IPS-11a (cell line): ENCODE data around the gene ZBTB16.

Experiments
- H3K4me3 ChIP-seq: one replicate; pipeline ENCODE4 v1.5.1; 2013; ENCODE audit warnings: low read depth, low read length, control low read depth

ZBTB16 gene

DNA sequence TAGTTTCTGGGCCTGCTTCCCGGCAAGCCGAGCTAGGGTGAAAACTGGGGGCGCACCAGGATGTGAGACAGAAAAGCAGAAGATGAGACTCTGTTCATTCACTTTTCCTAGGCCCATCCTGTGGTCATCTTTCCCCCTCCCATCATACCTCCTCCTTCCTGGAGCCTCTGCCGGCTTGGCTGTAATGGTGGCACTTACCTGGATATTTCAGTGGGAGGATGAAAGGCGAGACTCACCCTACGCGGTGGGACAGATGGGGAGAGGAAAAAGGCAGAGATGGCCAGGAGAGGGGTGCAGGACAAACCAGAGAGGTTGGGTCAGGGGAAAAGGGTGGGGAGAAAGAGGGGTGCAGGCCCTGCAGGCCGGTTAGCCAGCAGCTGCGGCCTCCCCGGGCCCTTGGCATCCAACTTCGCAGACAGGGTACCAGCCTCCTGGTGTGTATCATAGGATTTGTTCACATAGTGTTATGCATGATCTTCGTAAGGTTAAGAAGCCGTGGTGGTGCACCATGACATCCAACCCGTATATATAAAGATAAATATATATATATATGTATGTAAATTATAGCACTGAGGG is 195.1 kb downstream of the ZBTB16 start:
- H3K4me3 ChIP-seq: no peak overlapping the region

DNA sequence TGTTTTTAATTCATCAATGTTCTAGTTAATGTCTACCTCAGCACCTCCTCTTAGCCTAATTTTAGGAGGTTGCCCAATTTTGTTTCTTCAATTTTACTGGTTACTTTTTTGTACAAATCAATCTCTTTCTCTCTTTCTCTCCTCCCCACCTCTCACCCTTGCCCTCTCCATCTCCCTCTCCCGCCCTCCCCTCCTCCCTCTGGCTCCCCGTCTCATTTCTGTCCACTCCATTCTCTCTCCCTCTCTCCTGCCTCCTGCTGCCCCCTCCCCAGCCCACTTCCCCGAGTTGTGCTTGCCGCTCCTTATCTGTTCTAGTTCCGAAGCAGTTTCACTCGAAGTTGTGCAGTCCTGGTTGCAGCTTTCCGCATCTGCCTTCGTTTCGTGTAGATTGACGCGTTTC is 195.8 kb downstream of the ZBTB16 start:
- no peak overlapping the region for H3K4me3 ChIP-seq

DNA sequence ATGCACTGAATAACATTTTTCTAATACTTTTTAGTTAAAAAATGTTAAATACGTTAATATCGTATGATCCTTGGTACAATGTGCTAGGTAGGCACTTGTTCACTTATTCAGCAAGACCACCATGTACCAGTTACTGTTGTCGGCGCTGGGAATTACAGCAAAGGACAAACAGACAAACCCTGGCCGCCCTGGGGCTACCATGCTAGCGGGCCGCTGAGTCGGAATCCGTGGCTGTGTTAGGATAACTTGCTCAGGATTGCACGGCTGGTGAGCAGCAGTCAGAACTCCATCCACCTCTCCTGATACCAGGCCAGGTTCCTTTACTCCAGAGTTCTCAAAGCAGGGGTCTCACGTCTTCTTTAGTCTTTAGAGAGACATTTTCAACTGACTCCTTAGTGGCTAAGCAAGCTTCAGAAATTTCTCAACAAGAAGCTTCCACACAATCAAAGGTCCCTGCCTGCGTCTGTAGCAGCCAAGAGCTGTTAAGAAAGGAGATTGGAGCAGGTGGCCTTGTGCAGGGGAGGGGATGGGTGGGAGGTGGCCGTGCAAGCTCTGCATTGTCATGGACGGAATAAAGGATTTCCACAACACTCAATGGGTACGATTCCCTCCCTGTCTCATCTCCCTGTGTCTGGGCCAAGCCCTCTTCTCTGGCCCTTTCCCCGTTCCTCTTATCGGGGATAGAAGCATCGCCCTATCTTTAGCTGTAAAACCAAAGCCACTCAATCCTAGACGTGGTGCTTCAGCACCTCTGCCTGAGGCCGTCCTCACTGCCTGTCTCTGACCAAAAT is 196.9 kb downstream of the ZBTB16 start:
- H3K4me3 ChIP-seq: no peak overlapping the region

DNA sequence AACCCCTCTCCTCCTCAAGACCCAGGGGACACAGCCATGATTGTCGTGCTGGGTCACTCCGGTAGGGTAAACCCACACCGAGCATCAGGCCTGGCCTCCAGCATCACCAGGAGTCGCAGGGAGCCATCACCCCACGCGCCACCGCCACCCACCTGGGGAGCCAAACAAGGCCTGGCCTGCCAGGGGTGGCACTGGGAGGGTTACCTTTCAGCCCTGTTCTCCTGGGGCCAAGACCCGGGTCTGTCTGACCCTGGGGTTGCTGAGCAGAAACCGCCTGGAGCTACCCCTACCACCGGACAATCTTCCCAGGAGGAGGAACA is 197.4 kb downstream of the ZBTB16 start:
- no peak overlapping the region for H3K4me3 ChIP-seq

DNA sequence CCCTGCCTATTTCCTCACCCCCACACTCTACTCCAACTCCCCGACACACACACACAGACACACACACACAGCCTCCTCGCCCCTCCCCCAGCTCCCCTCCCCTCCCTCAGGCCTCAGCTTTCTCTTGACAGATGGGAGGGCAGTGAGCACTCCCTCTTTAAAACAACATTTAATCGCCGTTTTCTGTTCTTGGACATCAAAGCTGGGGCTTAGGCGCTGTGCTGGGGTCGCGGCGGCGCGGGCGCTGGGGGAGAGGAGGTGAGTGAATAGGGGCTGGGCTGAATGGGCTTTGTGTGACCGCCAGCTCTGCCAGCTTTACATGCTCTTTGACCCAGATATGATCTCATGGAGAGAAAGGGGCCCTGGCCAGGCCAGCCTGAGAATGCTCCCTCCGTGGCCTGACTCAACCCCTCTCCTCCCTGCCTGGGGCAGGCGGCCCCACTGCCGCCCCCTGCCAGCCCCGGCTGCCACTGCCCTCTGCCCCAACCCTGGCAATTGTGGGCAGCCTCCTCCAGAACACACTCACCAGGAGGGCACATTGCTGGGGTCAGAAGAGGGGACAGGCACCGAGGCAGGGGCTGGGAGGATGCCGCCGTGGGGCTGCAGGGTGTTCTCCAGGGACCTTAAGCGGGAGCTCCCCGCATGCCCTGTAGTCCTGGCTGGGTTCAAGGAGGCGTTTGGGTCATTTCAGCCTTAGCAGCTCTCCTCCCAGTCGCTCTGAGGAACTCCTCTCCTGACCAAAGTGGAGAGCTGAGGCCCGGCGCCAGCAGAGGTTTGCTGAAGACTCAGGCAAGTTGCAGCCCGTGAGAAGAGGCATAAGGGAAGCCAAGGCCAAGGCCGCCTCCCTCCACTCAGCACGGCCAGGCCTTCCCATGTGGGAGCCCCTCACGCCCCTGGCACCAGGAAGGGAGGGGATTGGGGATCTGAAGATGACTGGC is 198.4 kb downstream of the ZBTB16 start:
- no peak overlapping the region for H3K4me3 ChIP-seq

DNA sequence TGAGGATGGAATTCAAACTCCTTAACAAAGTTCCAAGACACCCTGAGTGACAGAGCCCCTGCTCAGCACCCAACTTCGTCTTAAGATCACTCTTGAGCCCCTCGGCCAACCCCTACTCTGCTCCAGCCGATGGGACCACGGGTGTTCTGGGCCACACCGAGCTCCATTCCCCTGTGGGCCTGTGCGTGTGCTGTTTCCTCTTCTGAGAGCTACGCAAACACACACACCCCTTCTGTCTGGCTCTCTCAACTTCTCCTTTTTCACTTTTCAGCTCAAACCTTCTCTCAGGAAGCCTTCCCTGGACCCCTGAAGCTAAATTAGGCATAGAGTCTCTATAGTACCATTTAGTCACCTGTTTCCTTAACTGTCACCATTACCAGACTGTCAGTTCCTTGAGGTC is 199.2 kb downstream of the ZBTB16 start:
- no peak overlapping the region for H3K4me3 ChIP-seq

DNA sequence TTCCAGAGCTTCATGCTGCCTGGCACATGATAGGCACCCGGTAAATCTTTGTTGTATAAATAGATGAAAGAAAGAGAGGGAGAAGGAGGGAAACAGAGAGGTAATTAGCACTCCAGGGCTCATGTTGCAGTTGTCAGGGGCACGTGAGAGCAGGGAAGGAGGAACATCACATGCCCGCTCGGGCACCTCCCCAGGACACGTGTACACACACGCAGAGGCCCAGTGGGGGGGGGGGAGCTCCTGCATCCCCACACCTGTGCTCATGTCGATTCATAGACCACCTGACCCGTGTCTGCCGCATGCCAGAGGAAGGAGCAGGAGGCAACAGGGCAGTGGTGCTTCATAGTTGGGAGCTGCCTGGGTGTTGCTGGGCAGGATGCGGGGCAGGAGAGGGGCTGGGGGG is 199.6 kb downstream of the ZBTB16 start:
- H3K4me3 ChIP-seq: no peak overlapping the region

DNA sequence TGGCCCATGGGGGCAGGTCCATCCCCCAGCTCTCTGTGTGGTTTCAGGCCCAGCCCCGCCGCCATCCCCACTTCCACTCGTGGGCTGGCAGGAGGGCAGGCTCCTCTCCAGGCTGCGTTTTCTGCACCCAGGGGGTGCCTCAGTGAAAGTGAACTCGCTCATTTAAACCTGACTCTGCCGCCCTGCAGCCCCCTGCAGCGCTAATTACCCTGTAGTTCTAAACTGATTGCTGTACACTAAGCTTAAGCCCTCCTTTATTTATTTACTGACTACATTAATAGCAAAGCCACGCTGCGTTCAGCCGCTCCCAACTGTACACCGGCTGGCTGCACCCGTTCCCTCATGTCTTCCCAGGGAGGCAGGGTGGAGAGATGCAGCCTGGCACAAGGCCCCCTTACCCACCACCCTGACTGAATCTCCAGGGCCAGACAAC is 200.1 kb downstream of the ZBTB16 start:
- H3K4me3 ChIP-seq: no peak overlapping the region

DNA sequence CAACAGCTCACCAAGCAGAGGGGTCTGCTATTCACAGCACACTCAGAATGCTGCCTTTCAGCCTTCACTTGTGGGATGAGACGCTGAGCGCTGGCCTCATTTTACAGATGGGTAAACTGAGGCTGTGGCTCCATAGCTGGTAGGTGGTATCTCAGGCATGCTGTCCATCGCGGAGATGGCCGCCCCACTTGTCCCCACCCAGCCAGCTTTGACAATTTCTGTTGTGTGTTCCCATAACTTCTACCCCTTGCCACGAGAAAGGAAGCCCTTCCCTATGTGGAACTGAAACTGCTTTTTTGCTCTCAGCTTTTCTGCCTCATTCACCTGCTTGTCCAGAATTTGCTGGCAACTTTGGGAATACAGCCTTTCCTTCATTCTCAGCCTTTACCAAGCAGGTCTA is 200.6 kb downstream of the ZBTB16 start:
- no peak overlapping the region for H3K4me3 ChIP-seq

DNA sequence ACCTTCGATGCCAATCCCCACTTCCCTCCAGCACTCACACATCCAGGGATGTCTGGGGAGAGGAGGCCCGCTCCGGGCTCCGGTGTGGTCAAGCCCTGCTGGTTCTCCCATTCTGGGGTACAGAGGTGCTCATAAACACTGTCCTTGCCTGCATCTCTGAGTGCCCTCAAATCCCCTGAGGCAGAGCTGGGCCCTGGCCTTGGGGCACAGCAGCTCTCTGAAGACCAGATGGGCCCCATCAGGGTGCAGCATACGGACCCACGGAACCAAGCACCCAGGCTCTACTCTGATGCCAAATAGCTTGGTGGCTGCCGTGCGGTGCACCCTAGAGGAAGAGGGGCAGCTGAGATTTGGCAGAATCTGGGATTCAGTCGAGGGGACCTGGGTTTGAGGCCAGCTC is 201.0 kb downstream of the ZBTB16 start:
- H3K4me3 ChIP-seq: no peak overlapping the region

DNA sequence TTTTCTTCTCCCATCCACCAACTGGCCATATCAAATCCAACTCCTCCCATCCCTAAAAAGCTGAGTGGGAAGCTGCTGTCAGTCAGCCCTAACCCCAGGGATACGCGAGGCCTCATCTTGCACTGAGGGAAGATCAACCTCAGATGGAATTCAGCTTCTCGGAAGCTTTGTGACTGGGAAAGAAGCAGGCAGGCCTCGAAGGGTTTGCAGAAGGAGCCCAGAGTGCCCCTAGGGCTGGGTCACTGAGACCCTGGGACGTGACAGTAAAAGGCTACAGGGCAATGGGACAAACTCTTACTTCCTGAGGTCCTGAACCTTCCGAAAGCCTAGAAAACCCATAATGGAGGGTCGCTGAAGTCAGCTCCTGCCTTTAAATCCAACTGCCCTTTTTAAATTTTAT is 202.3 kb downstream of the ZBTB16 start:
- no peak overlapping the region for H3K4me3 ChIP-seq

DNA sequence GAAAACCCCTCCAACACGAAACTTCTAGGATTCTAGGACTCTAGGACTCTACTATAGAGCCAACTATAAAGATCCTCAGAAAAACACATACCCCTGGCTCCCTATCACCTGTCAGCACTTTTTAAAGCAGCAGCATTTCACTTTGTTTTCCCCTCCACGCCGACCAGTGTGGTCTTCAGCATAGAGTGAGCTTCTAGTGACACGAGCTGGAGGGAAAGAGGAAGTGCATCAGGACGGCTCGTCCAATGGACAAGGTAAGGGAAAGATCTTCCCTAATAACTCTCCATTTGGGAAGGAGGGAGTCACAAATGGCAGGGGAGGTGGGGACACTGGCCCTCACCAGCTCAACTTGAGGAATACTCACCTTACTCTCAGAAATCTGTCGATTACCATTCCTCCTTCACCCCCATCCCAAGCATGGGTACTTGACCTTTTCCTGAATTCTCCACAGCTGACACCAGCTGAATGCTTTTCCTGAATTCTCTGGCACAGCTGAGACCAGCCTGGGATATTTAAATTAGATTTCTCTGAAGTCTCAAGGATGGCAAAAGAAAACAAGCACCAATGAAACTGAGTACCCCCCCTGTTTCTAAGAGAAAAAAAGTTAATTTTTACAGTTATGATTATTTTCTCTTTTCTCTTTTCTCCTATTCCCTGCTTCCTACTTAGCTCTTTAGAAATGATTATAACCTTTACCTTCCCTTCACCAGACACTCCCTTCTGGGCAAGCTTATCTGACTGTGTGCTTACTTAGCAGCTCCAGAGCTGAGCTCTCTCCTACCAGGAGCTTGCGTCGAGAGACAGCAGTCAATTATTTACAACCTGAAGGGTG is 203.4 kb downstream of the ZBTB16 start:
- H3K4me3 ChIP-seq: no peak overlapping the region

DNA sequence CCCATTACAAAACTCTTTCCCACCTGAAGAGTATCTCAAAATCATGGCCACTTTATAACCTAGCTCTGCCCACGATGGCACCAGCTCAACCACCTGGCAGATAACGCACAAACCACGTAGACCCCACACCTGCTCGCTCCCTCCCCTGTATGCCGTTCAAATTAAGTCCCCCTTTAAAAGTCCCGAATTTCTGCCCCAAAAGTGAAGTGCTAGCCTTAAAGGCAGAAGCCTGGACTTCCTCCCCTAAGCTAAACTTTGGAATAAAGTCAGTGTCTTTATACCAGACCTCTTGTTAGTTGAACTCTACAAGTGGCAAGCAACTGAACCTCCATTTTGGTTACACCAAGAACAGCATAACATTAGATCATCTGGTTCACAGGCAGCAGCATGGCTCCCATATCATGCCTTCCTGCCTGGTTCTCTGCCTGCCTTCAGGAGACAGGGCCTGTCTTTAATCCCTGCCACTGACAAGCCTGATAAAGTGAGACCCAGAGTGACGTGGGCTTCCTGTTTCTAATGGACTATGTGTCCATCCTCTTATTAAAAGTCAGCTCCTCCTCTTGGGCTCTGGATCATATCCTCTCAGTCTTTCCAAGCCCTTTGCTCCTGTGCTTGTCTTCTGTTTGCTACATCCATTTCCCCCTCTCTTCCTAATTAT is 204.1 kb downstream of the ZBTB16 start:
- H3K4me3 ChIP-seq: no peak overlapping the region

DNA sequence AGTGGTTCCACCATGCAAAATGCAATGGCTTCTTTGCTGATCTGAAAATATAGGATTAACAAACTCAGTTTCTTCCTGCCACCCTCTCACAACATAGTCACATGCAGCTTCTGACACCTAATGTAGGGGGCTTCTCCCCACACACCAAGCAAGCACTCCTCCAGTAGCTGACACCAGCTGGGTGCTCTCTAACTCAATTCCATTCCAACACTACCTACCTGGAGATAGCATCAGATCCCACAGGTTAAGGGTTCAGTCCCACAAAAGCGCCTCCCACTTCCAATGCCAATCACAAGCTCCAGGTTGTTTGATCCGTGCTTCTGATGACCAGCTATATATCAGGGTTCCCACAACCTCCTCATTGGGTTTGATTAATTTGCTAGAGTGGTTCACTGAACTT is 204.9 kb downstream of the ZBTB16 start:
- H3K4me3 ChIP-seq: no peak overlapping the region

DNA sequence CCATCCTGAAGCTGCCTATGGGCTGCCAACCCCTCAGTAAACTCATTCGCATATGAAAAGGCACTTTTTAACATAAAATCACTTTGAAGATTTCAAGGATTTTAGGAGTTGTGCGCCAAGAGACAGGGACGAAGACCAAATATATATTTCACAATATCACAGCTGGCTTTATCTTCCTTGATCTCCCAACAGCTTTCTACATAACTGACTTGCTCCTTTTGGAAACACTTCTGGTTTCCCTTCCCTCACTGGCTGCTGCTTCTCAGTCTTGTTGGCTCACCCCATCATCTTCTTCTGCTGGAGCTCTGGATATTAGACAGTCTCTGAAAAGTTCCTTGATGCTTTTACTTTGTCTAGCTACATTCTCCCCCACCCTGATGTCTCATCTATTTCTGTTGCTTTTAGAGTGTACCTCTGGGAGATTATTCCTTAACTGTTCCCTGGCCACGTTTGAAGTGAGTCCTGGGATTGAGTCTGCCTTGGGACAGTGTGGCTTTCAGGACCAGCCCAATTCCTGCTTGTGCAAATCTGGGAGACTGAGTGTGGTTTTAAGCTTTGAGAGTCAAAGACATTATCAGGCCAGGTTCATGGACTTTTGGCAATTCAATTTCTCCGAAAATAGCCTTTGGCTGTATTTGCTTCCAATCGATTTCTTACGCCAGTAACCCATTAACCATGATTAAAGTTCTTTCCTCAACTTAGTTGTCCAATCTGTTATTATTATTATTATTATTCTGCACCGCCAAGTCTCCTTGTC is 205.8 kb downstream of the ZBTB16 start:
- H3K4me3 ChIP-seq: no peak overlapping the region

DNA sequence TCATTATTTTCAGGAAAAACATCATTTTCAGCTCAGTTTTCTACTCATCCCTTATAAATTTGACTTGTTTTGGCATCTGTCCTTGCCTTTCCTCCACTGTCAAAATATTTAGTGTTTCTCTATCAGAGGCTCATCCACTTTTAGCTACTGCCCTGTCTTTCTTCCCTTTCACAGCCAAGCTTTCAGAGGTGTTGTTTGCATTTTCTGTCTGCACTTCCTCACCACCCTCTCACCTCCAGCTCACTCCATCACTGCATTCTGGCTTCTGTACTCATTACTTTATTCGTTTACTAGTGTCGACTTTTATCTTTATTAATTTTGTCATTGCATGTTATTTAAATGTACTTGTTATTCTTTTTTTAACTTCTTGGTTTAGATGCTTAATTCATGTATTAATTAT is 210.0 kb downstream of the ZBTB16 start:
- H3K4me3 ChIP-seq: no peak overlapping the region

DNA sequence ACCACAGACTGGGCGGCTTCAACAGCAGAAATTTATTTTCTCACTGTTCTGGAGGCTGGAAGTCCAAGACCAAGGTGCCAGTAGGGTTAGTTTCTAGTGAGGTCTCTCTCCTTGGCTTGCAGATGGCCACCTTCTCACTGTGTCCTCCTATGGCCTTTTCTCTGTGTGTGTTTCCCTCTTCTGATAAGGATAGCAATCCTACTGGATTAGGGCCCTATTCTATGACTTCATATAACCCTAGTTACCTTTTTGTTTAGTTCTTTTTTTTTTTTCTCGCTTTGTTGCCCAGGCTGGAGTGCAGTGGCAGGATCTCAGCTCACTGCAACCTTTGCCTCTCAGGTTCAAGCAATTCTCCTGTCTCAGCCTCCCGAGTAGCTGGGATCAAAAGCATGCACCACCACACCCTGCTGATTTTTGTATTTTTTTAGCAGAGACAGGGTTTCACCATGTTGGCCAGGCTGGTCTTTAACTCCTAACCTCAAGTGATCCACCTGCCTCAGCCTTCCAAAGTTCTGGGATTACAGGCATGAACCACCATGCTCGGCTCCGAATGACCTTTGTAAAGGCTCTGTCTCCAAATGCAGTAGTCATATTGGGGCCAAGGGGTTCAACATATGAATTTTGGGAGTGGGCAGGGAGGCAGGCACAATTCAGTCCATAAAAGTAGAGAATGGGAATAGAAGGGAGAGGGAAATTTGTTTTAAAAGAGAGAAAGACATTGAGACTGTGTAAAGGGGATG is 211.2 kb downstream of the ZBTB16 start:
- H3K4me3 ChIP-seq: no peak overlapping the region

DNA sequence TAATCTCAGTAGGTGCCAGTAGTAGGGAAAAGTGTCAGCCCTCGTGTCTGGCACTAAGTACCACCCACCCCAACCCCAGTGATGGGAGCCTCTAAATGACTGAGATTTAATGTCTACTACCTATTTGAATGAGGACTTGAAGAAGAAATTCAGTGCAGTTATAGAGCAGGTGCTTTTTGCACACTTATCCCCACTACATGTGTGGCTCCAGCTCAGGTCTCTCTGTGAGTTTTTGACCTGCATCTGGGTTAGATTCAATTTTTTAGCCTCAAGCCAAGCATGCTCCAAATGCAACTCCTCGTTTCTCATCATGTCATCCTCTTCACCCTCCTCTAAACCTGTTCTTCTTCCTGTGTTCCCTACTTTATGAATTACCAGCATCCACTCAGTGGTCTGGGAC is 211.8 kb downstream of the ZBTB16 start:
- no peak overlapping the region for H3K4me3 ChIP-seq

DNA sequence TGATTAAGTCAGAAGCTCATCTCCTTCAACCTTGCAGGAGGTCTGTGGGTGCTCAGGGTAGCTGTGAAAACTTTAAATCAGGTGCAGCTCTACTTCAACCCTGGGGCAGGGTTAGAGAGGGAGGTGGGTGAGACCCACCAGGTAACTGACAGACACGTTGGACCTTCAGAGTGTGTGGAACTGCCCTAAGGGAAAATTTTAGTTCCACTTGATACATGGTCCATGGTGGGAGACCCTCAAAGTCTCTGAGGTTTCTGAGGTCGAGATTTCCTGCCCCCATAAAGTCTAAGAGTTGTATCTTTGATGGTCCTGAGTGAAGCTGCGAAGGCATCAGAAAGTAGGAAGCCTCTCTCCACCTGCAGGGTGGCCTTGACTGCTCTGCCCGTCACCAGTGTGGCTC is 212.8 kb downstream of the ZBTB16 start:
- H3K4me3 ChIP-seq: no peak overlapping the region
